H1 (cell line): ENCODE data around the gene SH3PXD2A. TPM values are rescaled to one million over a fixed set of nuclear protein-coding genes. Genes with fewer than 3 reads are reported as not detected.

ENCODE experiments used
- CTCF ChIA-PET: fragments of 300-600 bp; sonication (Branson Sonifier 250); formaldehyde crosslinking; loops from one replicate; lab custom pipeline; 2021; ENCODE audit not compliant: partially characterized antibody; lab: Charles Lee
- POLR2A ChIA-PET: fragments of 300-600 bp; sonication (Branson Sonifier 250); formaldehyde crosslinking; loops from one replicate; lab custom pipeline; 2021; ENCODE audit warnings: inconsistent platforms; ENCODE audit not compliant: partially characterized antibody; lab: Charles Lee
- DNase-seq, 2 experiments: peaks; one replicate each; pipeline versions ENCODE4 v3.0.0 to v3.0.0-alpha.2; 2010 to 2022; ENCODE audit warnings: low spot score in 2 of 2, low read depth in 1 of 2, mixed read lengths in 1 of 2
- FAIRE-seq: peaks from 2 replicates; lab custom pipeline; 2011; peaks lifted over from hg19 to GRCh38; lab: Jason Lieb, UNC
- H2AFZ ChIP-seq: 2 replicates; pipeline ENCODE4 v1.8.1; 2012; ENCODE audit warnings: low read length, inconsistent platforms
- H2AK5ac ChIP-seq: 2 replicates; pipeline ENCODE4 v1.6.1; 2013; ENCODE audit warnings: low read depth, low read length
- H2BK120ac ChIP-seq: replicated peaks from 2 replicates; pipeline ENCODE3; 2013; ENCODE audit warnings: low read depth, low read length, inconsistent platforms
- H2BK12ac ChIP-seq: 2 replicates; pipeline ENCODE4 v1.6.1; 2013; ENCODE audit warnings: low read depth, low read length
- H2BK15ac ChIP-seq: 2 replicates; pipeline ENCODE4 v1.6.1; 2013; ENCODE audit warnings: low read length
- H2BK20ac ChIP-seq: 2 replicates; pipeline ENCODE4 v1.6.1; 2013; ENCODE audit warnings: low read length
- H2BK5ac ChIP-seq: 2 replicates; pipeline ENCODE4 v1.6.1; 2013; ENCODE audit warnings: low read depth, low read length
- H3K14ac ChIP-seq: 2 replicates; pipeline ENCODE4 v1.6.1; 2013; ENCODE audit warnings: inconsistent platforms; ENCODE audit not compliant: insufficient read length
- H3K18ac ChIP-seq: 2 replicates; pipeline ENCODE4 v1.6.1; 2013; ENCODE audit warnings: low read length; ENCODE audit errors: extremely low read depth
- H3K23ac ChIP-seq: 2 replicates; pipeline ENCODE4 v1.6.1; 2013; ENCODE audit warnings: inconsistent platforms; ENCODE audit not compliant: insufficient read length
- H3K23me2 ChIP-seq: 2 replicates; pipeline ENCODE4 v1.6.1; 2013; ENCODE audit warnings: low read depth, low read length
- H3K27ac ChIP-seq: 2 replicates; pipeline ENCODE4 v1.6.1; 2011; ENCODE audit warnings: low read depth, low read length, inconsistent platforms
- H3K27me3 ChIP-seq, 4 experiments: replicated peaks in 1 of 4; 1 replicate in 1 of 4; 2 replicates in 3 of 4; pipeline versions ENCODE4 v1.6.1 to v1.8.1; 2011 to 2013; ENCODE audit warnings: low read length in 3 of 4, mild to moderate bottlenecking in 3 of 4, inconsistent platforms in 2 of 4, mixed read lengths in 2 of 4, moderate library complexity in 1 of 4; ENCODE audit not compliant: control insufficient read depth in 3 of 4, insufficient read depth in 3 of 4; ENCODE audit errors: extremely low read depth in 1 of 4
- H3K36me3 ChIP-seq, 4 experiments: 2 replicates each; pipeline versions ENCODE4 v1.6.1 to v1.8.1; 2011 to 2013; ENCODE audit warnings: mild to moderate bottlenecking in 4 of 4, low read length in 3 of 4, moderate library complexity in 2 of 4, control low read depth in 1 of 4, inconsistent platforms in 1 of 4; ENCODE audit not compliant: insufficient read depth in 4 of 4, control insufficient read depth in 2 of 4
- H3K4ac ChIP-seq: replicated peaks from 2 replicates; pipeline ENCODE3; 2013; ENCODE audit warnings: low read length, low read depth, mixed read lengths, inconsistent platforms; ENCODE audit not compliant: insufficient read length
- H3K4me1 ChIP-seq, 4 experiments: replicated peaks in 1 of 4; 1 replicate in 1 of 4; 2 replicates in 3 of 4; pipeline versions ENCODE4 v1.6.1 to v1.8.1; 2011 to 2013; ENCODE audit warnings: low read length in 3 of 4, inconsistent platforms in 2 of 4, mixed read lengths in 1 of 4; ENCODE audit not compliant: insufficient read depth in 4 of 4, control insufficient read depth in 3 of 4
- H3K4me2 ChIP-seq, 2 experiments: 2 replicates each; pipeline versions ENCODE4 v1.6.1 to v1.8.1; 2011 to 2013; ENCODE audit warnings: low read depth in 2 of 2, low read length in 2 of 2, control low read depth in 1 of 2, inconsistent platforms in 1 of 2, mild to moderate bottlenecking in 1 of 2; ENCODE audit not compliant: insufficient read depth in 1 of 2
- H3K4me3 ChIP-seq, 4 experiments: fragments of 200-600, 300-600 bp in 1 of 4; sonication (generic), shearing (Covaris generic), sonication (Bioruptor Twin) in 1 of 4; 2 replicates each; pipeline versions ENCODE4 v1.5.1 to v1.8.1; 2011 to 2016; ENCODE audit warnings: low read length in 4 of 4, low read depth in 3 of 4, control low read depth in 2 of 4, inconsistent platforms in 2 of 4, mild to moderate bottlenecking in 2 of 4, mixed read lengths in 1 of 4, moderate library complexity in 1 of 4; ENCODE audit not compliant: insufficient read depth in 2 of 4; ENCODE audit errors: extremely low read depth in 1 of 4
- H3K56ac ChIP-seq: replicated peaks from 2 replicates; pipeline ENCODE3; 2013; ENCODE audit warnings: low read depth, mild to moderate bottlenecking, mixed read lengths, low read length, inconsistent platforms; ENCODE audit not compliant: insufficient read length
- H3K79me1 ChIP-seq: 2 replicates; pipeline ENCODE4 v1.6.1; 2013; ENCODE audit warnings: low read depth, low read length, control low read depth
- H3K79me2 ChIP-seq, 2 experiments: 2 replicates each; pipeline versions ENCODE4 v1.6.1 to v1.8.1; 2012 to 2013; ENCODE audit warnings: low read length in 2 of 2, mild to moderate bottlenecking in 2 of 2, inconsistent platforms in 1 of 2; ENCODE audit not compliant: insufficient read depth in 2 of 2, control insufficient read depth in 1 of 2
- H3K9ac ChIP-seq, 4 experiments: replicated peaks in 1 of 4; 1 replicate in 1 of 4; 2 replicates in 3 of 4; pipeline versions ENCODE4 v1.6.1 to v1.8.1; 2011 to 2013; ENCODE audit warnings: low read depth in 3 of 4, low read length in 3 of 4, control low read depth in 2 of 4, mild to moderate bottlenecking in 2 of 4, moderate library complexity in 2 of 4, inconsistent platforms in 1 of 4; ENCODE audit errors: extremely low read depth in 1 of 4
- H3K9me3 ChIP-seq, 2 experiments: 2 replicates each; pipeline versions ENCODE4 v1.6.1 to v1.8.1; 2012 to 2013; ENCODE audit warnings: mild to moderate bottlenecking in 2 of 2, moderate library complexity in 2 of 2, control low read depth in 1 of 2, inconsistent platforms in 1 of 2, low read depth in 1 of 2, low read length in 1 of 2, mixed read lengths in 1 of 2; ENCODE audit not compliant: insufficient read depth in 2 of 2
- H4K20me1 ChIP-seq, 2 experiments: replicated peaks in 1 of 2; 2 replicates each; pipeline versions ENCODE3 to v1.8.1; 2011 to 2013; ENCODE audit warnings: inconsistent platforms in 2 of 2, low read length in 2 of 2, mild to moderate bottlenecking in 1 of 2; ENCODE audit not compliant: insufficient read depth in 2 of 2, control insufficient read depth in 1 of 2
- H4K5ac ChIP-seq: 2 replicates; pipeline ENCODE4 v1.6.1; 2013; ENCODE audit warnings: low read length, low read depth, mixed read lengths, inconsistent platforms; ENCODE audit not compliant: insufficient read length
- H4K8ac ChIP-seq: 2 replicates; pipeline ENCODE4 v1.8.0; 2013; ENCODE audit warnings: mild to moderate bottlenecking, moderate library complexity, low read length, inconsistent platforms; ENCODE audit not compliant: insufficient read depth; ENCODE audit errors: extremely low read depth
- H4K91ac ChIP-seq: replicated peaks from 2 replicates; pipeline ENCODE3; 2013; ENCODE audit warnings: low read length, mixed read lengths, inconsistent platforms; ENCODE audit not compliant: insufficient read length
- BACH1 ChIP-seq: IDR thresholded peaks from 2 replicates; pipeline ENCODE4 v1.6.1; 2012; ENCODE audit warnings: low read length, improper control_type of control experiment
- CBX5 ChIP-seq: fragments of 300-800, 300-1000 bp; sonication (generic); IDR thresholded peaks from 2 replicates; pipeline ENCODE4 v1.7.1; 2016; ENCODE audit warnings: antibody characterized with exemption, low read length, low read depth
- CEBPB ChIP-seq: IDR thresholded peaks from 2 replicates; pipeline ENCODE4 v1.6.1; 2012; ENCODE audit warnings: low read depth, low read length
- NRF1 ChIP-seq: IDR thresholded peaks from 2 replicates; pipeline ENCODE4 v1.6.1; 2011; ENCODE audit warnings: mild to moderate bottlenecking, low read depth, low read length, improper control_type of control experiment
- SIRT6 ChIP-seq: IDR thresholded peaks from one replicate; pipeline ENCODE4 v1.7.1; 2012; ENCODE audit warnings: low read length, inconsistent platforms
- TBP ChIP-seq: IDR thresholded peaks from 2 replicates; pipeline ENCODE4 v1.6.1; 2011; ENCODE audit warnings: low read depth, low read length, improper control_type of control experiment
- WGBS, 2 experiments: shearing (Covaris generic) in 1 of 2; methylation state at CpG; one replicate each; pipeline versions ENCODE4 v1.1.6 to v1.1.7; 2013 to 2015; ENCODE audit warnings: low lambda C conversion rate in 2 of 2, mixed read lengths in 2 of 2, inconsistent platforms in 1 of 2, low coverage in 1 of 2, missing lambda C conversion rate in 1 of 2; ENCODE audit not compliant: insufficient replicate concordance in 2 of 2, insufficient coverage in 1 of 2, insufficient read length in 1 of 2; ENCODE audit errors: extremely low coverage in 1 of 2, missing lambda C conversion rate in 1 of 2; 5-methylcytosine and 5-hydroxymethylcytosine counted together
- polyA plus RNA-seq, 7 experiments: library from polyadenylated mRNA; depleted of rRNA in 3 of 7; stranded (reverse) in 5 of 7; unstranded in 2 of 7; fragments of >200 nt in 5 of 7; fragments of 200-250 nt in 2 of 7; gene quantifications; 1 replicate in 5 of 7; 2 replicates in 1 of 7; 4 replicates in 1 of 7; pipeline versions ENCODE4 v1.2.1 to v1.2.3, GENCODE V29; 2011 to 2013; ENCODE audit warnings: missing spikeins in 2 of 7, mixed read lengths in 2 of 7
- total RNA-seq: library from RNA; stranded (reverse); fragmentation: NEBNext Ultra II Directional; extraction: Animal tissue kit (Norgen Biotek cat#: 25700); gene quantifications from 2 replicates; pipeline ENCODE4 v1.2.1, GENCODE V29; 2021

Gene SH3PXD2A
- total and polyA plus RNA-seq, 2 of the 8 experiments (the other 6 are each of a cell fraction or from before 2014, with no cell fraction given): 5.4 to 16.3 TPM

- Histone ChIP-seq H4K91ac (no peak overlapping the region), H3K4me3 (no peak overlapping the region), H3K79me1 (no peaks in the 10 kb centered on the region), H3K4me1 (peaks cover 0 to 4% (median 1%) of the 10 kb centered on the region in 4 experiments; a peak in 3 of 7 replicates), H3K18ac (no peak overlapping the region), H2AFZ (no peak overlapping the region), H2BK12ac (no peak overlapping the region), H3K23ac (no peak overlapping the region), H4K5ac (no peak overlapping the region), H3K9ac (no peak overlapping the region), H2BK15ac (no peak overlapping the region), H3K27ac (no peak overlapping the region), H4K8ac (peak overlapping the region; percentile 63; the same call in 1 of the 2 replicates), H2BK20ac (no peak overlapping the region), H4K20me1 (peaks cover 0 to 3% of the 10 kb centered on the region in 2 experiments), H3K36me3 (no peaks in the 10 kb centered on the region), H2BK120ac (no peak overlapping the region), H3K23me2 (no peaks in the 10 kb centered on the region; the same call in 1 of the 2 replicates), H2AK5ac (no peak overlapping the region), H2BK5ac (no peak overlapping the region), H3K4ac (no peak overlapping the region), H3K56ac (no peak overlapping the region), H3K79me2 (no peaks in the 10 kb centered on the region), H3K27me3 (no peaks in the 10 kb centered on the region), H3K9me3 (peaks cover 0 to 7% of the 10 kb centered on the region in 2 experiments; a peak in 1 of 4 replicates), H3K4me2 (no peak overlapping the region), H3K14ac (no peak overlapping the region)
- 90% methylated on average over 40 of the region's 47 CpGs; no CpG with 5 or more reads in 1 of the 2 experiments for WGBS, 2 experiments
- POLR2A ChIA-PET: interaction anchor here (1.3 kb wide), 1 partner anchor 59 kb away, joined by 4 read pairs; no protein-coding TSS in a partner anchor
- no peak for TF ChIP-seq SIRT6
- TF ChIP-seq NRF1: no peak
- no peak for TF ChIP-seq CEBPB
- no peak for TF ChIP-seq TBP
- TF ChIP-seq CBX5: no peak
- no peak for TF ChIP-seq BACH1
- DNase-seq (no peak), FAIRE-seq (no peak)
- CTCF ChIA-PET: interaction anchor here (0.5 to 19.1 kb wide), 10 partner anchors 9 to 109 kb away, joined by 3 to 448 read pairs (median 5); partner anchors contain the start of gene NEURL1
Measured at GRCh38 chr10:103602028-103602851, 253.1 kb downstream of the SH3PXD2A start.
